ENCODE results near the gene CREB1. TPM values are rescaled to one million over a fixed set of nuclear protein-coding genes. Genes with fewer than 3 reads are reported as not detected.

The CREB1 gene
- 78.5 and 89.6 TPM in 2 replicates for total RNA-seq (ENCODE audit: low replicate concordance)
- long read RNA-seq, full-length matches to known transcripts = 142 of 172 reads
- long read RNA-seq, partial matches to known transcripts = 6 of 172 reads
- long read RNA-seq, other reads (novel, unspliced or antisense) = 24 of 172 reads

- H3K27ac Mint-ChIP-seq = peak within 1 kb of the TSS; percentile 100
Observed at GRCh38 chr2:207529330-207530159, at the start of gene CREB1. CREB1 (plus strand) TSS chr2:207529962; CDS start chr2:207555636, 25,674 bp downstream.

GRCh38 chr2:207480521-207481040 is 49.2 kb upstream of the CREB1 start:
- Mint-ChIP-seq H3K27me3 (no peaks in the 10 kb centered on the region), H3K9me3 (peaks cover 3% of the 10 kb centered on the region), H3K4me3 (no peak overlapping the region), H3K4me1 (ENCODE audit: unreplicated experiment) (peaks cover 16% of the 10 kb centered on the region), H3K36me3 (no peaks in the 10 kb centered on the region), H3K27ac (no peak overlapping the region)
- no peak for DNase-seq (ENCODE audit: extremely low spot score, unreplicated experiment)
- no peak for TF ChIP-seq CTCF (conservative IDR thresholded peaks at IDR 0.05)

More at GRCh38 chr2:207529330-207530159, at the start of gene CREB1:
- H3K4me3 Mint-ChIP-seq = peak within 1 kb of the TSS; percentile 100
- peaks cover 26% of the 10 kb centered on the region for H3K4me1 Mint-ChIP-seq (ENCODE audit: unreplicated experiment)
- TF ChIP-seq CTCF (conservative IDR thresholded peaks at IDR 0.05) = peak; percentile 45
- no peaks in the 10 kb centered on the region for H3K9me3 Mint-ChIP-seq
- peak; percentile 100 for DNase-seq (ENCODE audit: extremely low spot score, unreplicated experiment)
- peaks cover 7% of the 10 kb centered on the region for H3K27me3 Mint-ChIP-seq
- H3K36me3 Mint-ChIP-seq = peaks cover 6% of the 10 kb centered on the region

- Mint-ChIP-seq H3K27me3 (no peaks in the 10 kb centered on the region), H3K4me3 (no peak overlapping the region), H3K27ac (no peak overlapping the region), H3K9me3 (peaks cover 3% of the 10 kb centered on the region), H3K4me1 (ENCODE audit: unreplicated experiment) (peaks cover 16% of the 10 kb centered on the region), H3K36me3 (no peaks in the 10 kb centered on the region)
- TF ChIP-seq CTCF (conservative IDR thresholded peaks at IDR 0.05) = no peak
- DNase-seq (ENCODE audit: extremely low spot score, unreplicated experiment) = no peak
Observed at GRCh38 chr2:207481924-207482323, 47.8 kb upstream of the CREB1 start.

GRCh38 chr2:207482630-207483029 is 47.1 kb upstream of the CREB1 start:
- Mint-ChIP-seq H3K27me3 (no peaks in the 10 kb centered on the region), H3K9me3 (peaks cover 3% of the 10 kb centered on the region), H3K4me1 (ENCODE audit: unreplicated experiment) (peaks cover 16% of the 10 kb centered on the region), H3K36me3 (no peaks in the 10 kb centered on the region), H3K4me3 (no peak overlapping the region), H3K27ac (no peak overlapping the region)
- no peak for TF ChIP-seq CTCF (conservative IDR thresholded peaks at IDR 0.05)
- no peak for DNase-seq (ENCODE audit: extremely low spot score, unreplicated experiment)

- H3K9me3 Mint-ChIP-seq = peaks cover 3% of the 10 kb centered on the region
- DNase-seq (ENCODE audit: extremely low spot score, unreplicated experiment) = no peak
- TF ChIP-seq CTCF (conservative IDR thresholded peaks at IDR 0.05) = no peak
- H3K36me3 Mint-ChIP-seq = no peaks in the 10 kb centered on the region
- peaks cover 16% of the 10 kb centered on the region for H3K4me1 Mint-ChIP-seq (ENCODE audit: unreplicated experiment)
- H3K27ac Mint-ChIP-seq = no peak overlapping the region
- H3K27me3 Mint-ChIP-seq = no peaks in the 10 kb centered on the region
- no peak overlapping the region for H3K4me3 Mint-ChIP-seq
Observed at GRCh38 chr2:207483066-207483465, 46.7 kb upstream of the CREB1 start.
